ENCODE data around the gene CLDND1.
"Not testable (repeated sequence)": the region's sequence is repeated elsewhere in the genome, so short reads cannot be mapped to it uniquely, and the experiment has no call there.

CLDND1 gene

GRCh38 chr3:98522544-98523281 is at the start of gene CLDND1:
TSS of gene CLDND1 (minus strand) at chr3:98522902. CDS start at chr3:98521424, 1,478 bp downstream.
- DNase-seq: peak; percentile 93 to 95

- no peak for DNase-seq
Observed at GRCh38 chr3:98568402-98568801, 45.7 kb upstream of the CLDND1 start.

GRCh38 chr3:98567666-98568270 is 45.1 kb upstream of the CLDND1 start:
- peak in 1 of 2 donors; percentile 35 for DNase-seq

GRCh38 chr3:98565843-98566242 is 43.1 kb upstream of the CLDND1 start:
- no peak for DNase-seq

- no peak for DNase-seq
Observed at GRCh38 chr3:98565237-98565643, 42.5 kb upstream of the CLDND1 start.

- DNase-seq: no peak
Observed at GRCh38 chr3:98564282-98565005, 41.7 kb upstream of the CLDND1 start.

GRCh38 chr3:98563661-98564281 is 41.1 kb upstream of the CLDND1 start:
- DNase-seq: no peak

- no peak for DNase-seq
Observed at GRCh38 chr3:98561727-98562521, 39.2 kb upstream of the CLDND1 start.

GRCh38 chr3:98560911-98561310 is 38.2 kb upstream of the CLDND1 start:
- no peak for DNase-seq

- DNase-seq: not testable (repeated sequence)
Observed at GRCh38 chr3:98559769-98560168, 37.1 kb upstream of the CLDND1 start.

GRCh38 chr3:98558100-98558827 is 35.6 kb upstream of the CLDND1 start:
- DNase-seq: no peak

- peak; percentile 43 to 62 for DNase-seq
Observed at GRCh38 chr3:98557324-98558010, 34.8 kb upstream of the CLDND1 start.

- peak; percentile 69 to 75 for DNase-seq
Observed at GRCh38 chr3:98556164-98557130, 33.7 kb upstream of the CLDND1 start.

- DNase-seq: no peak
Observed at GRCh38 chr3:98555025-98555379, 32.3 kb upstream of the CLDND1 start.

- DNase-seq: no peak
Observed at GRCh38 chr3:98554580-98554979, 31.9 kb upstream of the CLDND1 start.

GRCh38 chr3:98553753-98554152 is 31.1 kb upstream of the CLDND1 start:
- DNase-seq: no peak

- DNase-seq: no peak
Observed at GRCh38 chr3:98553021-98553563, 30.4 kb upstream of the CLDND1 start.

GRCh38 chr3:98552232-98553020 is 29.7 kb upstream of the CLDND1 start:
- DNase-seq: no peak

GRCh38 chr3:98551754-98552153 is 29.1 kb upstream of the CLDND1 start:
- DNase-seq: no peak

Data from stimulated activated CD4-positive, alpha-beta T cell treated with anti-CD3 and anti-CD28 coated beads, Interleukin-2, amount 100 ng/mL, for 24 hours (primary cell).